HG03439 (cell line): Measurements from ENCODE around the gene SYTL2.
"Not testable (repeated sequence)": the region's sequence is repeated elsewhere in the genome, so short reads cannot be mapped to it uniquely, and the experiment has no call there.

Experiments used
- ATAC-seq: cut with Tn5 transposase; IDR thresholded peaks from one replicate; pipeline ENCODE4 v1.9.1; 2021; ENCODE audit warnings: mild to moderate bottlenecking, moderate library complexity; ENCODE audit not compliant: unreplicated experiment

SYTL2 gene

DNA sequence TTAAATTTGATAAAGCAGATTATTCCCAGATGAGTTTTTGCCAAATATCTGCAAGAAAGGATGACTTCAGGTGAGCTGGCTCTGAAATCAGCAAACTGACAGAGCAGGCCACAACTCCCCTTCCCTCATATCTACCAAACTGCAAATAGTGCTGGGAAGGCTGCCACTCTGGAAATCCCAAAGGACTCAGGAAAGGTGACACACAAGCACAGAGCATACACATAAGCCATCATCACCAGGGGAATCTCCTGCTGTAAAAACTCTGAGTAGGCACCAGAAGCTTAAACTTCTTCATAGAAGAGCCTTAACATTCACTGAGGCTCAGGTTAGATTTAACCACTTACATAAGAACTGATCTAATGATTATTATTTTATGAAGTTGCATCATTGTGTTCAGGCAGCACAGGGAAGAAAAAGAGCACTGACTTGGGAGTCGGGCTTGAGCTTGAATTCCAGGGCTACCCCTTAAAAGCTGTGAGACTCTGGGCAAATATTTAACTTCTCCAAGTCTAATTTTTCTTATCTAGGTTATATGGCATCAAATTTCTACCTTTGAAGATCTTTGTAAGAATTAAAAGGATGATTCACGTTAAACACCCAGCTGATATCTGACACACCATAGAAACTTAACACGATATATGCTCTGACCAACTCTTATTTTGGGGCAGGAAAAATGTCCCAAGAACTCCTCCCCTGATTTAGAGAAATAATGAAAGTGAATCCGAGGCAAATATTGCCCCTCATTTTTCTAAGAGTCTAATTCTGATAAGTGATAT is 15.0 kb downstream of the SYTL2 start:
- ATAC-seq, result no peak

DNA sequence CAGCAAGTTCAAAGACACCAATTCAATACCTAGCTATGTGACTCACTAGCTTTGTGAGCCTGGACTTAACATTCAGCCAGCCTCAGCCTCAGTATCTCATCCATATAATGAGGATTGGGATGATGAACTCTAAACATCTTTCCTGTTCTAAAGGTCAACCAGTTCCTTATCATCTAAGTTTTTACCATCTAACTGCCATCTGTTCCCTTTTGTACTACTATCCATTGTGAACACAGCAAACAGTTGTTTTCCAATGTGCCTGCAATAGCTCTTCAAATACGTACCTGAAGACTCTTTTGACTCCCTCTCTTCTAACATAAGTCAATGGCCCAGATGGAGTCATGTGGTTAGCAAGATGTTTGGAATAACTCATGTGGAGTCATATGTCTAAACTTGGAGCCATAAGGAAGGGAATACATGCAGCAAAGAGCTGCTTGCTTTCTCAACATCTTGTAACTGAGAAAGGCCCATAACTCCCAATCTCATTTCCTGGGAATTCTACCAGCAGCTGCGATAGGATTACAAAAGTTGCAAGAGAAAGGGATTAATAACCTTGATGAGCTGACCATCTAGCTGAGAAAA is 19.4 kb downstream of the SYTL2 start:
- ATAC-seq, result no peak

DNA sequence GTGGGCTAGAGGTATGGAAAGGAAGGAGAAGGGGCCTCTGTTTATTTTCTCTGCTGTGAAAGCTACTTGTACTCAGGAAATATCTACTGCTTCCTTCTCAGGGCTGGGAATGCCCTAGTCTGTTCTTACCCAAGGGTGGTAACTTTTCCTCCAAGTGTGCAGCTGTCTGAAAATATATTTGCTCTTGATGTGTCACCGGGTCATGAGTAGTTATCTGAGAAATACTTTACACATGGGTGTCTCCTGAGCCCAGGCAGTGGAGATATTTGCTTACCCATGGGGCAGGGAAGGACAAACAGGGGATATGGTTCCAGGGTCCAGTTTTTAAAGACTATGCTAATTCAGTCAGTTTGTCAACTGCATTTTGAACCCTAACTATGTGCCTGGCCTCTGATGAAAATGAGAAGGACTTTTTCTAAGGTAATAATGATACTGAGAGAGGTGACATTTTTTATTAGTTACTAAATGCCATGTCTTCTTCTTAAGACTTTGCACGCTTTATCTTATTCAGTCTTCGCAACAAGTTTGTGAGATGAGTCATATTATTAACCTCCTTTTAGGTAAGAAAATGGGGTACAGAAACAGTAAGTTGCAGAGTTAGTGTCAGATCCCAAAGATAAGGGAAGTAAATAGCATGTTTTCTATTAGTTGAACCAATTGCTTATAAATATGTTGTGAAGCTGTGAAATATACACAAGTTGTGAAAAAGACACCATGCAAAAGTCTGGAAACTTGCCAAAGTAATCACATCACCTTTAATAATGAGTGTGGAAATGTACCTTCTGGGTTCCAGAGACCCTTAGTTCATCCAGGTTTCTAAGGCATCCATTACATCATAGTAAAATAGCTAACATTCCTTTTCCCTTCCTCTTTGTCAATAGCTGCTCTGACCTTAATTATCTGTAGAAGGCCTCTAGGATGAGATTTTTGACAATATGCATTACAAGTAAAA is 22.9 kb downstream of the SYTL2 start:
- ATAC-seq, result no peak

DNA sequence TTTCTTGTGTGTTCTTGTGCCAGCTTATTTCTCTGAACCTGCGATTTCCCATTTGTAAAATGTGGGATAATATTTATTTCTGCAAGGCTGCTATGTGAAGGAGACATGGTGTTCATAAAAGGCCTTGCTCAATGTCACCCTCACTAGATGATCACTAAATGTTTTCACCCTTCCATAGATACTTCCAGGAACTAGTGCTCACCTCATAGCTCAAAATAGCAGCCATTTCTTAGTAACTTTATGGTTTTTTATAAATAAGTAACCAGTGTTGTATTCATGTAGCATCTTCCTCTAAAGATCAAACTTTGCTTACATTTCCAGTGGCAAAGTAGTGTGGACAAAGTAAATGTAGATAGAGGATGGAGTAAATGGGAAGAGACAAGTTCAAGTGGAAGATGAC is 23.8 kb downstream of the SYTL2 start:
- no peak for ATAC-seq

DNA sequence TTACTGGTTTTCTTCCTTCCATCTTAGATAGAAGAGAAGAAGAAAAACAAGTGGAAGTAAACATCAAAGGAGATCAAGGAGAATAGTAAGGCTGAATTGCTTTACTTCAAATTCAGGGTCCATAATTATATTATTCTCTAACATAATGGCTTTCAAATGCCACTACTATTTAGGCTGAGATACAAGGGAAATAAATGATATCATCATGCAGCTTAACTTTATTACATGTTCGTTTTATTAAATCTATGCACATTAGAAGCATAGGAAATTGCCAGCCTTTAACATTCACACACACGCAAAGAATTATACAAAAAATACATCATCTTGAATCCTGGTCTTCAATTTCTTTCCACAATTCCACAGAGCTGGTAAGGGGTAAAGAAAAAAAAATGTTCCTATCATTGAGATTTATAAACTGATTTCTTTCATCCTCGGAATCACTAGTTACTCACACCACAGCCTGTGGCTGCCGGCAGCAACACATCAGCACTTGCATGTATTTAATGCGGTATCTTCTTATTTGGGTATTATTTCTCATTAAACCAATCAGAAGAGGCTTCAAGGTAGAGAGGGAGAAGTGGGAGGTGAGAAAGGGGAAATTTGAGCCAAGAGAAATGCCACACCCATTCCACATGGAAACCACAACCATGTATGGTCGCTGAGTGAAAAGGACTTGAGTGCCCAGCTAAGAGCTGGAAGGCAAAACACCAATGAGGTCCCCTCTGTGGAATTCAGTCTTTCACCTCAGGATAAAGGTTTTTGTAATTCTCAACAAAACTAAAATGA is 26.3 kb downstream of the SYTL2 start:
- ATAC-seq, result no peak

DNA sequence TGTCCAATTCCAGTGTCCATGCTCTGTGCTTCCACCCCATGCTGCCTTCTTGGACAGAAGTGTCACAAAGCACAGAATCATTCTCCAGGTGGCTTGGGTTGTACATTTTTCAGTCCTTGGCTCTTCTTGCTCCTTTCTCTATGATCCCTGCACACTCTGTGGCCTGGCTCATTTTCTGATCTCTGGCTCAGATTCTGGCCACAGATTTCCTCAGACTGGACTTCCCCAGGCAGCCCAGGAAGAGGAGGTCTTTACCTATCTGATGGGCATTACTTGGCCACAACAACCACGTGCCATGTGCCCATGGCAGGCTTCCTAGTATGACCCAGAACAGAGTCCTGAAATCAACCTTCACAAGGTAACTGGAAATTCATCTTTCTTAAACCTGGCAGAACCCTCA is 27.2 kb downstream of the SYTL2 start:
- ATAC-seq, result no peak

DNA sequence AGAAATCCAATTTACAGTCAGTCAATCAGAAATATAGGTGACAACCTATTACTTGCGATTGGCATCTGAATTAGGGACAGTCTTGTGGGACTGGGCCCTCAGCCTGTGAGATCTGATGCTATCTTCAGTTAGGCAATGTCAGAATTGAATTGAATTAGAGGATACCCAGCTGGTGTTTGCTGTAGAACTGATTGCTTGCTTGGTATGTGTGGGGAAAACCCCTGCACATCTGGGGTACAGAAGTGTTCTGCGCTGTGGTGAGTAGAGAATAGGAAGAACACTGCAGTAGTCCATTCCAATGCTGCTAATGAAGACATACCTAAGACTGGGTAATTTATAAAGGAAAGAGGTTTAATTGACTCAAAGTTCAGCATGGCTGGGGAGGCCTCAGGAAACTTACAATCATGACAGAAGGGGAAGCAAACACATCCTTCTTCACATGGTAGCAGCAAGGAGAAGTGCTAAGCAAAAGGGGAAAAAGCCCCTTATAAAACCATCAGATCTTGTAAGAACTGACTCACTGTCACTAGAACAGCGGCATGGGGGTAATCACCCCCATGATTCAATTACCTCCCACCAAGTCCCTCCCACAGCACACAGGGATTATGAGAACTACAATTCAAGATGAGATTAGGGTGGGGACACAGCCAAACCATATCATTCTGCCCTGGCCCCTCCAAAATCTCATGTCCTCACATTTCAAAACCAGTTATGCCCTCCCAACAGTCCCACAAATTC is 30.0 kb downstream of the SYTL2 start:
- ATAC-seq, result not testable (repeated sequence)

DNA sequence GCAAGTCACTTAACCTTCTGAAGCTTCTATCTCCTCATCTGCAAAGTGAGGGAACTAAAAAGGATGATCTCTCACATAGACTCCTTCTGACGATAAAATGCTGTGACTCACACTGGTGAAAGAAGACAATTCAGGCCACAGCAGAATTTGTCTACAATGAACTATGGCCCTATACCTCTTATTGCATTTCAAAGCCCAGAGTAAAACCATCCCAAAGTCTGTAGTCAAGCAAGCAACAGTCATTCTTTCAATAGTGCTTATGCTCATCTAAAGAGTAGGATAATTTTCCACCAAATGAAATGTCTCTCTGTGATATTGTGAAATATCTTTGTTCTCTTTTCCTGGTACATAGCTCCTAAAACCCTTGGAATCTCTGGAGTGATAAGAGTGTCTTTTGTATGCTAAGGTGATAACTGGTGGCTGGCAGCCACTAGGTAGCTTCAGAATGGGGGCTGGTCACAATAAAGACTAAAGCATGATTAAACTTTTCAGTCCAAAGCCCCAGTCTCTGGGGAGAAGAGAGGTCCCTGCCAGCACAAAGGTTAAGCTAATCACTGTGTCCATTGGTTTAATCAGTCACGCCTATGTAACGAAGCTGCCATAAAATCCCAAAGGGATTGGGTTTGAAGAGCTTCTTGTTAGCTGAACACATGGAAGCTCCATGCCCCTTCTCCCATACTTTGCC is 30.8 kb downstream of the SYTL2 start:
- no peak for ATAC-seq

DNA sequence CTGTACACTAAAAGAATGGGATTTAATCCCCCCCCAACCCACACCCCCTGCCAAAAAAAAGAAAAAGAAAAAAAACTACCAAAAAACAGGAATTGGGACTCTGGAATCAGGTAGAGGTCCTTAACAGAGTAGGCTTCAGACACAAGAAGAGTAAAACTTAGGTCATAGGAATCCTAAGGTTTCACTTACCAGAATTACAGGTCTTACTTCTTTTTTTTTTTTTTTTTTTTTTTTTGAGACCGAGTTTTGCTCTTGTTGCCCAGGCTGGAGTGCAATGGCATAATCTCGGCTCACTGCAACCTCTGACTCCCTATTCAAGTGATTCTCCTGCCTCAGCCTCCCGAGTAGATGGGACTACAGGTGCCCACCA is 33.4 kb downstream of the SYTL2 start:
- not testable (repeated sequence) for ATAC-seq

DNA sequence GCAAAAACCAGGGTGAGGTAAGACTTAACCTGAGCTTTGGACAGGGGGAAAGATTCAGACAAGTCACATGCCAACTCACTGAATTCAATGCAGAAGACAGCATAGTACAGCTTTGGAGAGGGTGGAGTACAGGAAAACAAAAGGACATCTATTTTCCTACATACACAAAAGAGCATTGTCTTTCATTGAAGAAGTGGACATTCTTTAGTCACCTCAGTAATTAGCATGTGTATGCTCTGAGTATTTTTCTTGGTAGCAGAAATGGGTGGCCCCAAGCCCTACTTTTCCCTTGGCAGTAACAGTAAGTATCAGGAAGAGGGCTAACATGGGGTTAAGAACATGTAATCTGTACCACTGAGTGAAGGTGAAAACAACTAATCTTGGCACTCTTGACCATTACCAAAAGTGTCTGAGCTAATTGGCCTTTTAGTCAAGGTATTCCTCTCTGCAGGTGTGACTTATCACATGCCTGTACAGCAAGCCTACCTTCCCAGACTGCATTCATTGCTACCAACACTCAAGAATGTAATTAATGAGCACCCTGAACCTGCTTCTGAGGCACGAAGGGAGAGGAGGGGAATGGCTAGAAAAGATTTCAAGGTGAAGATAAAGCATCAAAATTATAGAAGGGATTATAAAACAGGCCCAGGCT is 33.9 kb downstream of the SYTL2 start:
- no peak for ATAC-seq

DNA sequence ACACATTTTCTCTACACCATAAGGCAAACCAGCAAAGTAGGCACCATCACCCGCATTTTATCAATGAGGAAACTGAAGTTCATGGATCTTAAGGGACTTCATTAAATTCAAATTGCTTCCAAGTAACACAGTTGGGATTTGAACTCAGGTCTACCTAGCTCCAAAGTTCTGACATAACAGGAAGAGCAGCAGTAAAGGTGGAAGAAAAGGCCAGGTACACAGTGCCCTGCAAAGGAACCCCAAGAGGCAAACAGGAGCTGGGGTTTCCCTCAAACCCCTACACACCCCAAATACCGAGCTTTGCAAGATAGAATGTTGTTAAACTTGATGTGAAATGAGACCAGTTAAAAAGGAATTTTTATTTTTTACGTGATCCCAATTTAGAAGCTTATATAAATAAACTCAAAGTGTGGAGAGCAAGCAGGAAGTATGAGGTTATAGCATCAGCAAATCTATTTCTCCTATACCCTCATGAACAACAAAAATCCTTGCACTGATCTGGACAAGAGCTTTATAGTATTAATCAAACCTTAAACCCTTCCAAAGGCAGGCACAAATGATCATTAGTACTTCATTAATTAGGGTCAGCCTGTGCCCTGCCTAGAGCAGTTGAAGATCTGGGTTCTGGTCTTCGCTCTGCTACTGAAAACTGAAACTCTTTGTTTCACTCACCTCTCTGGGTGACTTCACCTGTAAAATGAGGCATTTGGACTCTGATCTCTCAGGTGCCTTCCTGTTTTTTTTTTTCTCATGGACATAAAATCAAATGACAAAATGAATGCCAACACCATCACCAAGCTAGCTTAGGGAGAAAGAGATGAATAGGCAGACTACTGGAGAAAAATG is 36.5 kb downstream of the SYTL2 start:
- no peak for ATAC-seq

DNA sequence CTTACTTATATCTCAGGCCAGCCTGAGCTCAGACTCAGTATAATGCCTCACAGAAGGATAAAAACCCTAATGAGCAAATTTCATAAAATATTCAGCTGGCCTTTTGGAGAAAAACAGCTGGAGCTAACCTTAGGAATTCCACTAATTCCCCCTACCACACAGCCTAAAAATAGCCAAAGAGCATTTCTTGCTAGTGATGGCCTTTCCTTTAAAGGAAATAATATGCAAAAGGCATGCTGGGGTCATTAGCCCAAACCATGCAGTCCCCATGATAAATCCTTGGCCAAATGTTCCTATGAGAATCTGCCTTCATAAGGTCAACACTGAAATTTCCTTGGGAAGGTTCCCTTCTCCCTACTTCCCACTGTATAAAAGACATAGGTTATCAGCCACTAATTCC is 38.2 kb downstream of the SYTL2 start:
- ATAC-seq, result no peak

DNA sequence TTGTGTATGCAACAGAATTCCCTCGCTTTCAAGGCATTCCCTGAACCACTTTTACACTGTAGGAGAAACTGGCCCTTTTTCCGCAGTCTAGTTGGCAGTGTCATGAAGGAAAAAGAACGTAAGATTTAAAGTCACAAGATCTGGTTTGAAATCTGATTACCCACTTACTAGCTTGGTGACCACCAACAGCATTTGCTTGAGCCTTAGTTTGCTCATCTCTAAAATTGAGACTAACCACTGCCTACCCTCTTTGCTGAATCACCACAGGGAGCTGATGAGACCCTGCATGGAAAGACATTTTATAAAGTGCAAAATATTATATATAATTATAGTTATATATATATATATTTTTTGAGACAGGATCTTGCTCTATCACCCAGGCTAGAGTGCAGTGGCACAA is 39.4 kb downstream of the SYTL2 start:
- ATAC-seq, result no peak

DNA sequence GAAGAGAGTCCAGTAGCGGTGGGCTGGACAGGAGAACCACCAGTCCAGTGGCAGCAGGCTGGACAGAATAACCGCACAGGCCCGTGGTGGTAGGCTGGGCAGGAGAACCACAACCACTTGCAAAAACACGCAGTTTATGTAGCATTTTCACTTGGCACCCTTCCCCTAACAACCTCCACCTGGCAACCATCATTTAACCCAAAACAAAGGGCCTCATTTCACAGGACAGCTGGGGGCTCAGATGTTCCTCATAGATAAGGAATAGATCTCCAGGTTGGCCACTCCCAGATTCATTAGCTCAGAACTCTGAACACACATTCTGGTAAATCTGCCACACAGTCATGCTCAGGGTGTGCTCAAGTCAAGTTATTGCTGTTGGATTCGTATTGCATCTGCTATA is 41.2 kb downstream of the SYTL2 start:
- ATAC-seq, result no peak

DNA sequence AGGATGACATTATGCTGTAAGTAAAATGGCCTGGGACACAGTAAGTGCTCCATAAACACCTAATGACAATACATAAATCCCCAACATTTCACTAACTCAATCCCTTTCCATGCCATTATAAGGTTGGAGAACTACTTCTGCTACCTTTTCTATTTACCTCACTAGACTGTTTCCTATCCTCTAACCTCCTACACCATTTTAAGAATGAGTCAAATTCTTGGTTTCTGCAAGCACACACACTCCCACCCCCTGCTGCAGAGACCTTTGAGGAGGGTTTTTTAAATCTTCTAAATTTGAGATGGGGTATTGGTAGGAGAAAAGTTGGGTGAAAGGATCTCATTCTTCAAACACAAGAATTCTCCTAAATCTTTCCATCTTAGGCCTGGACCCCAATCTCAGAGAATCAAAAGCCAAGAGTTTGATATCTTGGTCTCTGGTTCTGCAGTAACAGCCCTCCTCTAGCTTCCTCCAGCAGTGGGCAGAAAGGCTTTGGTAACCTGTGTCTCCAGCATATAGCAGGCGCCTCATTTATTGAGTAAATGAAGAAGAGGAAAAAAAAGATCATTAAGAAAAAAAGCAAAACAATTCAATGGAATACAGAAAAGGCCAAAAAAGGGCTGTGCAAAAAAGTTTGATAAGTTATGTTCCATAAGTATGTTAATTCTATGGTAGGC is 42.3 kb downstream of the SYTL2 start:
- peak; percentile 54 for ATAC-seq

DNA sequence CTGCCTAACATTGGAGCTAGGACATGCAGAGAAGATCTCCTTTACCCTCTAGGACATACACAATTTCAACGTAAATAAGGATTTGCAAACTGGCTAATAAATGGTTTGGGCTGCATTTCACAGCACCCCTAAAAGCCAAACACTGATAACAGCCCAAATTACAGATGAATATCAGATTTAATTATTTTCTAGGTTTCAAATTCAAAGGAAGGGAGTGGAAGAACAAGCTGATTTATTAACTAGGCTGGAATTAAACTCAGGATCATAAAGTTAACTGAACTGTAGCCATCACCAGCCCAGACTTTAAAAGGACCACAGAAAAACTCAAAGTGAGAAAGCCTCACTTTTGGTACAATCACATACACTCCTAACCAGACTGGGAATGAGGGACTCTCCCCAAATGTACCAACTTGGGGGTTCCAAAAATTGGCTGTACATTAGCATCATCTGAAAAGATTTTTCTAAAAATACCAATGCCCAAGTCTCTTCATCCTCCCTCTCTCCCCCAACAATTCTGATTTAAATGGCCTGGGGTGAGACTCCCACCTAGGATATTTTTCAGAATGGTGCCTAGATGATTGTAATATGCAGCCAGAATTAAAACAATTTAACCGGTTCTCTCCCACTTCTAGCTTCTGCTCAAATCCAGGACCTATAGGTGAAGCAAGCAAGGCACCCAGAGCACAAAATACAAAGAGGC is 43.5 kb downstream of the SYTL2 start:
- ATAC-seq, result no peak

DNA sequence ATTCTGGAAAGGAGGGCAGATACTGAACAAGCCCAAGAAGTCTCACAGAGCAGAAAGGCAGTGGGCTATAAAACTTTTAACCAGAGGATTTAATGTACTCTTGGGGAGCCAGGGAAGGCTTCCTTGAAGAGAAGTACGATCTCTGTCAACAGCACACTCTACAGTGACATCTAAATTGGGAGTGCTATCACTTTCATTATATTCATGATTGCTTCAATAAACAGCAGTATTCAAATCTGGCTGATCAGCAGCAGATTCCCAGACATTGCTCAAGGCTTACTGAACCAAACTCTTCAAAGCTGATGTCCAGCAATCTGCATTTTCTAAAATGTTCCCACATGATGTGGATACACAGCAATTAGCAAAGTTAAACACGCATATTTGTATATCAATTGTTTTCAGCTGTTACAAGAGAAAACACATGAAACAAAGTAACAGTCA is 44.2 kb downstream of the SYTL2 start:
- no peak for ATAC-seq
